IMR-90 (cell line): ENCODE results near the gene NAV2. TPM values are rescaled to one million over a fixed set of nuclear protein-coding genes. Genes with fewer than 3 reads are reported as not detected.
A peak's percentile ranks its signal among the peaks of the same experiment; 100 is the strongest.

Source experiments
- ATAC-seq: fragments of 200-7000 bp; cut with Tn5 transposase; 2 replicates; pipeline ENCODE4 v1.9.1; 2020; ENCODE audit warnings: low read depth, mild to moderate bottlenecking, moderate library complexity
- BruUV-seq: library from RNA; stranded (reverse); fragments of 400-500 nt; replicated peaks from 2 replicates; lab custom pipeline; 2021; lab: Mats Ljungman, UMichigan
- CTCF ChIA-PET: fragments of 300-600 bp; formaldehyde crosslinking; extraction: SDS; loops from one replicate; lab custom pipeline; 2021; ENCODE audit warnings: antibody characterized with exemption; lab: Yijun Ruan, JAX
- POLR2A ChIA-PET: fragments of 300-600 bp; sonication (Branson Sonifier 250); formaldehyde crosslinking; loops from one replicate; lab custom pipeline; 2022; ENCODE audit warnings: antibody characterized with exemption; ENCODE audit not compliant: unreplicated experiment; lab: Charles Lee
- DNase-seq: peaks from one replicate; pipeline ENCODE4 v3.0.0; 2013
- H2AFZ ChIP-seq: replicated peaks from 2 replicates; pipeline ENCODE3; 2013; ENCODE audit warnings: low read length, mild to moderate bottlenecking; ENCODE audit not compliant: poor library complexity
- H2AK5ac ChIP-seq: 2 replicates; pipeline ENCODE4 v1.6.1; 2013; ENCODE audit warnings: low read depth, low read length, inconsistent platforms
- H2AK9ac ChIP-seq: replicated peaks from 2 replicates; pipeline ENCODE3; 2013; ENCODE audit warnings: mild to moderate bottlenecking, low read depth, low read length, moderate library complexity; ENCODE audit not compliant: poor library complexity
- H2BK120ac ChIP-seq: 2 replicates; pipeline ENCODE4 v1.6.1; 2013; ENCODE audit warnings: low read depth, low read length, inconsistent platforms
- H2BK15ac ChIP-seq: 3 replicates; pipeline ENCODE4 v1.6.1; 2013; ENCODE audit warnings: low read depth, low read length, inconsistent platforms
- H2BK20ac ChIP-seq: 2 replicates; pipeline ENCODE4 v1.6.1; 2013; ENCODE audit warnings: low read depth, mild to moderate bottlenecking, inconsistent platforms, low read length, moderate library complexity
- H2BK5ac ChIP-seq: 2 replicates; pipeline ENCODE4 v1.6.1; 2013; ENCODE audit warnings: mild to moderate bottlenecking, low read depth, low read length, inconsistent platforms; ENCODE audit not compliant: poor library complexity, severe bottlenecking
- H3K14ac ChIP-seq: replicated peaks from 2 replicates; pipeline ENCODE4 v1.6.1; 2013; ENCODE audit warnings: low read depth, low read length, inconsistent platforms
- H3K18ac ChIP-seq: 2 replicates; pipeline ENCODE4 v1.6.1; 2013; ENCODE audit warnings: low read depth, low read length, control low read depth
- H3K23ac ChIP-seq: 2 replicates; pipeline ENCODE4 v1.6.1; 2013; ENCODE audit warnings: low read depth, low read length, inconsistent platforms
- H3K27ac ChIP-seq: 2 replicates; pipeline ENCODE4 v1.5.1; 2013; ENCODE audit warnings: mild to moderate bottlenecking, control low read depth, low read length; ENCODE audit not compliant: insufficient read depth
- H3K27me3 ChIP-seq: 2 replicates; pipeline ENCODE4 v1.6.1; 2013; ENCODE audit warnings: low read length; ENCODE audit not compliant: control insufficient read depth, insufficient read depth
- H3K36me3 ChIP-seq: 2 replicates; pipeline ENCODE4 v1.6.1; 2013; ENCODE audit warnings: low read length, mixed read lengths; ENCODE audit not compliant: control insufficient read depth, insufficient read depth
- H3K4ac ChIP-seq: 2 replicates; pipeline ENCODE4 v1.6.1; 2013; ENCODE audit warnings: low read depth, low read length, inconsistent platforms
- H3K4me1 ChIP-seq: 2 replicates; pipeline ENCODE4 v1.6.1; 2013; ENCODE audit warnings: low read length, mixed read lengths; ENCODE audit not compliant: control insufficient read depth, insufficient read depth
- H3K4me2 ChIP-seq: 2 replicates; pipeline ENCODE4 v1.6.1; 2013; ENCODE audit warnings: low read depth, mild to moderate bottlenecking, control low read depth, low read length, moderate library complexity
- H3K4me3 ChIP-seq: 2 replicates; pipeline ENCODE4 v1.5.1; 2013; ENCODE audit warnings: low read depth, mild to moderate bottlenecking, control low read depth, low read length, moderate library complexity; ENCODE audit not compliant: insufficient read depth
- H3K56ac ChIP-seq: 2 replicates; pipeline ENCODE4 v1.6.1; 2013; ENCODE audit warnings: low read length, inconsistent platforms; ENCODE audit not compliant: insufficient read depth; ENCODE audit errors: extremely low read depth
- H3K79me1 ChIP-seq, 2 experiments: 2 replicates each; pipeline ENCODE4 v1.6.1; 2013; ENCODE audit warnings: low read length in 2 of 2, inconsistent platforms in 1 of 2, low read depth in 1 of 2
- H3K9ac ChIP-seq: 2 replicates; pipeline ENCODE4 v1.6.1; 2013; ENCODE audit warnings: low read depth, low read length, control low read depth
- H3K9me1 ChIP-seq: 2 replicates; pipeline ENCODE4 v1.6.1; 2013; ENCODE audit warnings: low read length, inconsistent platforms; ENCODE audit not compliant: insufficient read depth
- H3K9me3 ChIP-seq: 2 replicates; pipeline ENCODE4 v1.6.1; 2013; ENCODE audit warnings: low read length; ENCODE audit not compliant: control insufficient read depth, insufficient read depth
- H4K20me1 ChIP-seq: 2 replicates; pipeline ENCODE4 v1.6.1; 2013; ENCODE audit warnings: low read length, inconsistent platforms; ENCODE audit not compliant: insufficient read depth
- H4K5ac ChIP-seq: 2 replicates; pipeline ENCODE4 v1.6.1; 2013; ENCODE audit warnings: mild to moderate bottlenecking, low read depth, low read length, control low read depth
- H4K8ac ChIP-seq, 2 experiments: 2 replicates each; pipeline ENCODE4 v1.6.1; 2013; ENCODE audit warnings: low read depth in 2 of 2, low read length in 2 of 2, control low read depth in 1 of 2, inconsistent platforms in 1 of 2
- H4K91ac ChIP-seq: 2 replicates; pipeline ENCODE4 v1.6.1; 2013; ENCODE audit warnings: low read depth, low read length, inconsistent platforms; ENCODE audit not compliant: insufficient read depth
- CEBPB ChIP-seq: IDR thresholded peaks from 2 replicates; pipeline ENCODE4 v1.6.1; 2012; ENCODE audit warnings: low read depth, low read length, improper control_type of control experiment
- CHD1 ChIP-seq: IDR thresholded peaks from 2 replicates; pipeline ENCODE4 v1.6.1; 2012; ENCODE audit warnings: low read depth, low read length, improper control_type of control experiment
- RAD21 ChIP-seq: IDR thresholded peaks from 2 replicates; pipeline ENCODE4 v1.6.1; 2012; ENCODE audit warnings: low read length, improper control_type of control experiment
- WGBS, 2 experiments: methylation state at CpG; one replicate each; pipeline versions ENCODE4 v1.1.5 to v1.1.7; 2013; ENCODE audit warnings: missing lambda C conversion rate in 2 of 2; ENCODE audit not compliant: insufficient read length in 1 of 2; ENCODE audit errors: extremely low coverage in 2 of 2; 5-methylcytosine and 5-hydroxymethylcytosine counted together
- dilution Hi-C: fragments of 300-500 bp; cut with HindIII; formaldehyde crosslinking; loops from one replicate; pipeline ENCODE4 v1.14.3; 2018; ENCODE audit warnings: low sequenced_read_pairs; ENCODE audit not compliant: unreplicated experiment
- in situ Hi-C: fragments of 300-500 bp; cut with MboI; formaldehyde crosslinking; loops from 3 replicates; pipeline ENCODE4 v1.14.3; 2019; ENCODE audit warnings: low sequenced_read_pairs, inconsistent platforms, mixed read lengths
- intact Hi-C: fragments of 100-400 bp; cut with micrococcal nuclease; formaldehyde crosslinking; loops from 2 replicates; pipeline ENCODE4 v1.10.0; 2022
- polyA plus RNA-seq, 3 experiments: library from polyadenylated mRNA; depleted of rRNA; stranded (reverse); fragments of >200 nt; gene quantifications; 2 replicates each; pipeline ENCODE4 v1.2.3, GENCODE V29; 2012; ENCODE audit warnings: low replicate concordance in 1 of 3
- total RNA-seq: library from RNA; depleted of rRNA; stranded (reverse); fragments of >200 nt; gene quantifications from 2 replicates; pipeline ENCODE4 v1.2.3, GENCODE V29; 2012

NAV2 gene
- total and polyA plus RNA-seq, 2 of the 4 experiments (the other 2 are of a cell fraction) = 4.5 to 12.6 TPM

DNA sequence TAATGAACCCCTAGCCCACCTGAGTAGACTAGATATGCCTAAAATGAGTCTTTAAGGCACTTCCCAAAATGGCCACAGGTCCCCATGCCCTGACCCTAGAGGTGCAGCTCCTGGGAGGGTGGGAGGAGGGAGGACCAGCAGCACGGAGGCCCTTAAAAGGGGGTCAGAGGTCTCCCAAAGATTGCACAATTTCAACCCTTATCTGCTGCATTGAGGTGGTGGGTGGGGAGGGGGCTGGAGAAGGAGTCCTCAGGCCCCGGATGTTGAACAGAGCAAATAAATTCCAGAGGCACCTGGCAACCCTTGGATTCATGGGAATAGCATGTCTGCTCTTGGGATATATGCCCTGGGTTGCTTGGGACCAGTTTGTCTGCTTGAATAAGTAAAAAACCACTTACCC is 57.6 kb downstream of the NAV2 start:
- no peak for ATAC-seq
- Histone ChIP-seq H3K23ac (no peak overlapping the region), H3K4ac (no peak overlapping the region), H3K27ac (no peak overlapping the region), H3K9me3 (no peaks in the 10 kb centered on the region), H2AFZ (no peak overlapping the region), H3K9ac (no peak overlapping the region), H2AK5ac (no peak overlapping the region), H3K56ac (no peak overlapping the region), H3K18ac (no peak overlapping the region), H3K27me3 (peaks cover 8% of the 10 kb centered on the region; the same call in 1 of the 2 replicates), H2AK9ac (no peak overlapping the region), H2BK15ac (no peak overlapping the region), H4K8ac (no peak overlapping the region), H3K4me2 (no peak overlapping the region), H4K5ac (no peak overlapping the region), H3K4me3 (no peak overlapping the region), H3K9me1 (peaks cover 24% of the 10 kb centered on the region), H3K79me1 (peaks cover 64 to 82% of the 10 kb centered on the region in 2 experiments), H3K14ac (no peak overlapping the region), H4K91ac (no peak overlapping the region), H2BK20ac (no peak overlapping the region), H2BK5ac (no peak overlapping the region), H4K20me1 (peaks cover 96% of the 10 kb centered on the region), H3K4me1 (peaks cover 4% of the 10 kb centered on the region), H2BK120ac (no peak overlapping the region), H3K36me3 (no peaks in the 10 kb centered on the region)
- ChIA-PET CTCF (no interaction called here), POLR2A (no interaction called here)
- no TSS peak for BruUV-seq
- dilution Hi-C loops (no loop called here), in situ Hi-C loops (loop anchor here (25.0 kb wide), 1 partner anchor 683 kb away; no protein-coding TSS in a partner anchor), intact Hi-C loops (no loop called here)
- WGBS, 2 experiments = no CpG with 5 or more reads among the region's 2 CpGs
- TF ChIP-seq CHD1 (no peak), RAD21 (no peak), CEBPB (peak; percentile 66)
- no peak for DNase-seq
